Kidney (tissue), 14 donors: ENCODE results near the gene TMEM44. TPM values are rescaled to one million over a fixed set of nuclear protein-coding genes. Genes with fewer than 3 reads are reported as not detected.
"Not testable (repeated sequence)": the region's sequence is repeated elsewhere in the genome, so short reads cannot be mapped to it uniquely, and the experiment has no call there.

Experiments
- DNase-seq, 5 donors: peaks; one replicate each; pipeline ENCODE4 v3.0.0-alpha.2; 2013 to 2020
- FAIRE-seq: peaks from 2 replicates; lab custom pipeline; 2012; peaks lifted over from hg19 to GRCh38; lab: Jason Lieb, UNC
- H3K27ac ChIP-seq, 2 donors: one replicate each; pipeline ENCODE4 v1.7.0; 2013; ENCODE audit warnings: low read depth in 2 of 2, low read length in 2 of 2, inconsistent platforms in 1 of 2
- H3K27me3 ChIP-seq: one replicate; pipeline ENCODE4 v1.7.1; 2013; ENCODE audit warnings: low read length, inconsistent platforms; ENCODE audit not compliant: control insufficient read depth, insufficient read depth
- H3K36me3 ChIP-seq, 3 donors: one replicate each; pipeline versions ENCODE4 v1.7.0 to v1.7.1; 2013; ENCODE audit warnings: low read length in 3 of 3, control low read depth in 1 of 3, inconsistent platforms in 1 of 3; ENCODE audit not compliant: insufficient read depth in 3 of 3, control insufficient read depth in 2 of 3
- H3K4me1 ChIP-seq, 3 donors: one replicate each; pipeline versions ENCODE4 v1.7.0 to v1.7.1; 2013; ENCODE audit warnings: low read length in 3 of 3, inconsistent platforms in 1 of 3, low read depth in 1 of 3; ENCODE audit not compliant: control insufficient read depth in 2 of 3, insufficient read depth in 2 of 3
- H3K4me3 ChIP-seq, 3 donors: one replicate each; pipeline versions ENCODE4 v1.7.0 to v1.8.1; 2013; ENCODE audit warnings: low read length in 3 of 3, control low read depth in 1 of 3, inconsistent platforms in 1 of 3
- H3K9ac ChIP-seq, 3 donors: one replicate each; pipeline versions ENCODE4 v1.7.0 to v1.7.1; 2013; ENCODE audit warnings: low read length in 3 of 3, control low read depth in 1 of 3, inconsistent platforms in 1 of 3
- H3K9me3 ChIP-seq, 3 donors: one replicate each; pipeline versions ENCODE4 v1.7.0 to v1.7.1; 2013; ENCODE audit warnings: low read length in 3 of 3, control low read depth in 1 of 3, inconsistent platforms in 1 of 3; ENCODE audit not compliant: control insufficient read depth in 2 of 3, insufficient read depth in 1 of 3
- intact Hi-C: fragments of 100-400 bp; cut with DNase I; formaldehyde crosslinking; loops from one replicate; pipeline ENCODE4 v1.11.1; 2022
- polyA plus RNA-seq: library from polyadenylated mRNA; stranded (reverse); fragments of 350-450 nt; fragmentation: Illumina TruSeq; extraction: RNeasy Lipid Tissue Mini Kit (QIAGEN cat#74804); gene quantifications from one replicate; pipeline ENCODE4 v1.2.3, GENCODE V29; 2014; ENCODE audit warnings: low read depth, low replicate concordance; ENCODE audit not compliant: insufficient read depth
- total RNA-seq: library from RNA; stranded (reverse); fragmentation: NEBNext Ultra II Directional; extraction: Animal tissue kit (Norgen Biotek cat#: 25700); gene quantifications from one replicate; pipeline ENCODE4 v1.2.1, GENCODE V29; 2021
- TF ChIP-seq, protein P1 (sequence below): IDR thresholded peaks from 3 replicates; pipeline ENCODE4 v1.5.1; 2012; ENCODE audit warnings: mild to moderate bottlenecking, moderate library complexity, borderline replicate concordance; ENCODE audit not compliant: insufficient read depth; ENCODE audit errors: extremely low read depth
- donor health status: control.
- donor health status: control.
- donor health status: control.
- donor health status: control.
- donor health status: control.
- donor health status: DM: yes; HTN: yes; CAD: no.
- donor health status: Normal renal cell carcinoma (clear cell type).

The TMEM44 gene
- total and polyA plus RNA-seq, 2 donors from 2014 or later: 7.0 to 15.7 TPM

DNA sequence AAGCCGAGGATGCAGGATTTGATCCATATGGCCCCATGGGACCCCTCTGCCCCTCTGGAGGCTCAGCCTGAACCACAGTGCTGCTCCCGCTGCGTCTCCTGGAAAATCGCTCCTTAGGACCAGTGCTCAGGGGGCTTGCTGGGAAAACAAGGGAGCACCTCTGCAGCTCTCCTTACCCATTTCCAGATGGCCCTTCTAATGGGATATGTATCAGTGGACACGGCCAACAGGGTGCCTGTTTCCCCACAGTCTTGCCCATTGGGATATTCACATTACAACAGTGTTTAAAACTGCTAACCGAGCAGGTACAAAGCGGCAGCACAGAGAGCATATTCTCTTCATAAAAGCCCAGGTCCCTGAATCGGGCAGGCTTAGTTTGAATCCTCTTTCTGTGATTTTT lies 27.1 kb downstream of the TMEM44 start:
- DNase-seq (no peak), FAIRE-seq (no peak)
- intact Hi-C loops: no loop called here
- Histone ChIP-seq H3K27ac (no peak overlapping the region), H3K9me3 (no peaks in the 10 kb centered on the region), H3K27me3 (no peaks in the 10 kb centered on the region), H3K4me3 (no peak overlapping the region), H3K4me1 (no peaks in the 10 kb centered on the region), H3K36me3 (no peaks in the 10 kb centered on the region), H3K9ac (no peak overlapping the region)
- TF ChIP-seq, protein P1, sequence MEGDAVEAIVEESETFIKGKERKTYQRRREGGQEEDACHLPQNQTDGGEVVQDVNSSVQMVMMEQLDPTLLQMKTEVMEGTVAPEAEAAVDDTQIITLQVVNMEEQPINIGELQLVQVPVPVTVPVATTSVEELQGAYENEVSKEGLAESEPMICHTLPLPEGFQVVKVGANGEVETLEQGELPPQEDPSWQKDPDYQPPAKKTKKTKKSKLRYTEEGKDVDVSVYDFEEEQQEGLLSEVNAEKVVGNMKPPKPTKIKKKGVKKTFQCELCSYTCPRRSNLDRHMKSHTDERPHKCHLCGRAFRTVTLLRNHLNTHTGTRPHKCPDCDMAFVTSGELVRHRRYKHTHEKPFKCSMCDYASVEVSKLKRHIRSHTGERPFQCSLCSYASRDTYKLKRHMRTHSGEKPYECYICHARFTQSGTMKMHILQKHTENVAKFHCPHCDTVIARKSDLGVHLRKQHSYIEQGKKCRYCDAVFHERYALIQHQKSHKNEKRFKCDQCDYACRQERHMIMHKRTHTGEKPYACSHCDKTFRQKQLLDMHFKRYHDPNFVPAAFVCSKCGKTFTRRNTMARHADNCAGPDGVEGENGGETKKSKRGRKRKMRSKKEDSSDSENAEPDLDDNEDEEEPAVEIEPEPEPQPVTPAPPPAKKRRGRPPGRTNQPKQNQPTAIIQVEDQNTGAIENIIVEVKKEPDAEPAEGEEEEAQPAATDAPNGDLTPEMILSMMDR: no peak

DNA sequence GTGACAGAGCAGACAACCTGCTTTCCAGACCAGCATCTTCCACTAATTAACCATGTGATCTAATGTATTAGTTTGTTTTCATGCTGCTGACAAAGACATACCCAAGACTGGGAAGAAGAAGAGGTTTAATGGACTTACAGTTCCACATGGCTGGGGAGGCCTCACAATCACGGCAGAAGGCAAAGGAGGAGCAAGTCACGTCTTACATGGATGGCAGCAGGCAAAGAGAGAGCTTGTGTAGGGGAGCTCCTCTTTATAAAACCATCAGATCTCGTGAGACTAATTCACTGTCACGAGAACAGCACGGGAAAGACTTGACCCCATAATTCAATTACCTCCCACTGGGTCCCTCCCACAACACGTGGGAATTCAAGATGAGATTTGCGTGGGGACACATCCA lies 27.9 kb downstream of the TMEM44 start:
- H3K9ac ChIP-seq, H3K9me3 ChIP-seq, FAIRE-seq, DNase-seq, intact Hi-C loops, H3K27ac ChIP-seq, H3K4me1 ChIP-seq, H3K4me3 ChIP-seq, H3K36me3 ChIP-seq, H3K27me3 ChIP-seq: not testable (repeated sequence)

DNA sequence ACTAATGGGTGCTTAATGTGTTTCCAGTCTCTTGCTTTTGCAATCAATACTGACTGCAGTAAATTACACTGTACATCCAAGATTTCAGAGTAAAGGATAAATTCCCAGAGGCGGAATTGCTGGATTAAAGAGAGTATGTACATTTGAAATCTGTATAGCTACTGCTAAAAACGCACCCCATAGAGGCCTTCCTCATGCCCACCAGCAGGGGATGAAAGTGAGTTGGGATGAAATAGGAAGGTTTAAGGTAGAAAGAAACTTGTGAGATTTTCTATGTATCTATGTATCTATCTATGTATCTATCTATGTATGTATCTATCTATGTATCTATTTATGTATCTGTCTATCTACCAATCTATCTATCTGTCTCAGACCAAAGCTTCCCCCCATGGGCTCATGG lies 28.4 kb downstream of the TMEM44 start:
- intact Hi-C loops: no loop called here
- Histone ChIP-seq H3K4me3 (no peak overlapping the region), H3K27ac (no peak overlapping the region), H3K9me3 (no peaks in the 10 kb centered on the region), H3K27me3 (no peaks in the 10 kb centered on the region), H3K36me3 (no peaks in the 10 kb centered on the region), H3K4me1 (no peaks in the 10 kb centered on the region), H3K9ac (no peak overlapping the region)
- TF ChIP-seq, protein P1: no peak
- no peak for FAIRE-seq
- DNase-seq: no peak

DNA sequence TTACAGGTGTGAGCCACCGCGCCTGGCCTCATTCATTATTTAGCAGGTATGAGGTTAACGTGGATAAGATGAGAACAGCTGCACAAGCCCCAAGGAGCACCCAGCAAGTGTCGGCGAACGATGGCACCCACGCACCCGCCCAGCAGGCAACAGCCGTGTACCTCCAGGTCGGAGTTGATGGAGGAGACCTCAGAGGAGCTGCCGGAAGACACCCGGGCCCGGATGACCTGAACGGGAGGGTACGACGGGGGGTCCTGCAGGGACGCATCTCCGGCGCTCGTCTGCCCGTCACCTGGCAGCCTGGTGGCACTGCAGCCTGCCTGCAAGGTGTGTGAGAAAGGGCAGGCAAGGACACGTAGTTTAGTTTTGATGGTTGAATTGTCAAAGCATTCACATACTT lies 29.1 kb downstream of the TMEM44 start:
- Histone ChIP-seq H3K27ac (no peak overlapping the region), H3K9me3 (no peaks in the 10 kb centered on the region), H3K9ac (no peak overlapping the region), H3K4me3 (no peak overlapping the region), H3K36me3 (no peaks in the 10 kb centered on the region), H3K4me1 (no peaks in the 10 kb centered on the region), H3K27me3 (no peaks in the 10 kb centered on the region)
- FAIRE-seq: no peak
- intact Hi-C loops: no loop called here
- TF ChIP-seq, protein P1: no peak
- DNase-seq: no peak
